Measurements from ENCODE around the gene MKI67. TPM values are rescaled to one million over a fixed set of nuclear protein-coding genes. Genes with fewer than 3 reads are reported as not detected.

The MKI67 gene
- total and polyA plus RNA-seq, 2 of the 13 experiments (the other 11 are each of a cell fraction or from before 2014, with no cell fraction given) = 6.7 to 22.9 TPM

DNA sequence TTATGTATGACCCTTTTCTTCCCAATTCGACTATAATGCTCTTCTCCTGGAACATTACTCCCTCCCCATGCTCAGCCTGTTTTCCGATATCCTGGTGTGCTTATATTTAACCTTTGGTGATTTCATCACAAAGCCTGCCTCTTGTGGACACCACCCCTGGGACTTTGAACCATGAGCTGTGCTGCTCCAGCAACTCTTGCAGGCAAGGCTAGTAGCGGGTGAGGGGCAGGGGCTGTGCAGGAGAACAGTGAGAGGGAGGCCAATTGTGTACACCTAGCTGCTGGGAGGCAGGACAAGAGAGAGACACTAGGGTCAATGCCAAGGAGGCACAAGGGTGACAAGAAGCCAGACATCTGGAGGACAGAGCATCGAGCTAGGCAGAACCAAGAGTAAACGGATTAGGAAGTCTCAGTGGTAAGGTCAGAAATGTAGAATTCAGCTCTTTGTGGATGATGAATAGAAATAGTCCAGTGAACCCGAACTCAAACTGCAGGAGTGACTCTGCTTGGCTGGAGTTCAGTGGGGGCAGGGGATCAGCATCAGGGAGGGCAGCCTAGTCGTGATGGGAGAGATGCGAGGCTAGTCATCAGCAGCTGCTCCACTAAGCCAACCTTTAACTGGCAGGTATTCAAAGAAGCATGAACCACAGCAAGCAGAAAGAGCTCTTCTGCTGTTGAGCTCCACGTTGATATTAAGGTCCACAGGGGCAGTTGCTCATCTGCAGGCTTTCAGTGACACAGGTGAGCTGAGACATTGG lies 31.0 kb upstream of the MKI67 start (continued):
- no peak for TF ChIP-seq ZNF44 (CRISPR knock-in tag; IDR thresholded peaks at IDR 0.05)
- TF ChIP-seq ZKSCAN5 (CRISPR knock-in tag; IDR thresholded peaks at IDR 0.05) = no peak
- no peak for TF ChIP-seq ZNF800 (CRISPR knock-in tag; IDR thresholded peaks at IDR 0.05)
- no peak for TF ChIP-seq ZSCAN30 (CRISPR knock-in tag; IDR thresholded peaks at IDR 0.05)
- TF ChIP-seq ZNF746 (CRISPR knock-in tag; IDR thresholded peaks at IDR 0.05) = peak; percentile 25; the same call in 1 of the 2 replicates
- no peak for TF ChIP-seq ZNF660 (CRISPR knock-in tag; IDR thresholded peaks at IDR 0.05; ENCODE audit: borderline replicate concordance, low read depth)
- no peak for TF ChIP-seq PCBP1 (IDR thresholded peaks at IDR 0.05; ENCODE audit: borderline replicate concordance, low read depth, low read length)
- TF ChIP-seq YEATS4 (CRISPR knock-in tag; IDR thresholded peaks at IDR 0.05; ENCODE audit: borderline replicate concordance) = no peak
- TF ChIP-seq ZSCAN21 (CRISPR knock-in tag; IDR thresholded peaks at IDR 0.05; ENCODE audit: borderline replicate concordance) = no peak
- no peak for TF ChIP-seq ARNT2 (CRISPR knock-in tag; IDR thresholded peaks at IDR 0.05; ENCODE audit: low read depth)
- no peak for TF ChIP-seq ZNF253 (CRISPR knock-in tag; IDR thresholded peaks at IDR 0.05; ENCODE audit: borderline replicate concordance)
- 0 out of 2 replicates have a peak, but pooled peaks have one; percentile 34 for TF ChIP-seq ZNF772 (CRISPR knock-in tag; IDR thresholded peaks at IDR 0.05)
- no peak for TF ChIP-seq TIGD3 (CRISPR knock-in tag; IDR thresholded peaks at IDR 0.05; ENCODE audit: borderline replicate concordance)
- TF ChIP-seq, protein P1, sequence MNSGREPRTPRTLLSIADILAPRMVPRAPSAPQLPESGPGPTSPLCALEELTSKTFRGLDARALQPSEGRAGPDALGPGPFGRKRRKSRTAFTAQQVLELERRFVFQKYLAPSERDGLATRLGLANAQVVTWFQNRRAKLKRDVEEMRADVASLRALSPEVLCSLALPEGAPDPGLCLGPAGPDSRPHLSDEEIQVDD (CRISPR knock-in tag; IDR thresholded peaks at IDR 0.05; ENCODE audit: borderline replicate concordance) = no peak
- TF ChIP-seq HNRNPL (IDR thresholded peaks at IDR 0.05; ENCODE audit: low read depth, low read length) = no peak
- 0 out of 2 replicates have a peak, but pooled peaks have one; percentile 14 for TF ChIP-seq ZFP36L1 (CRISPR knock-in tag; IDR thresholded peaks at IDR 0.05)
- no peak for TF ChIP-seq ZNF484 (CRISPR knock-in tag; IDR thresholded peaks at IDR 0.05; ENCODE audit: borderline replicate concordance, low read depth)
- TF ChIP-seq ZNF589 (CRISPR knock-in tag; conservative IDR thresholded peaks at IDR 0.05) = no peak
- TF ChIP-seq HMG20A (CRISPR knock-in tag; IDR thresholded peaks at IDR 0.05; ENCODE audit: borderline replicate concordance) = peak; percentile 68; the same call in 1 of the 2 replicates
- no peak for TF ChIP-seq NFYC (CRISPR knock-in tag; IDR thresholded peaks at IDR 0.05)
- no peak for TF ChIP-seq GLI4 (CRISPR knock-in tag; IDR thresholded peaks at IDR 0.05; ENCODE audit: borderline replicate concordance)
- peak; percentile 46 for TF ChIP-seq CTCF (CRISPR knock-in tag; IDR thresholded peaks at IDR 0.05)
- TF ChIP-seq GZF1 (CRISPR knock-in tag; IDR thresholded peaks at IDR 0.05) = 0 out of 2 replicates have a peak, but pooled peaks have one; percentile 46
- TF ChIP-seq KAT2B (IDR thresholded peaks at IDR 0.05; ENCODE audit: borderline replicate concordance, low read depth, low read length) = no peak
- peak in 1 of 2 experiments; percentile 40; a peak in 1 of 4 replicates for TF ChIP-seq POLR2A (IDR thresholded peaks at IDR 0.05; ENCODE audit: insufficient read depth in 1 of 2, low read depth in 2 of 2, low read length in 2 of 2)
